ENCODE measurements around the gene SYNDIG1. TPM values are rescaled to one million over a fixed set of nuclear protein-coding genes. Genes with fewer than 3 reads are reported as not detected.

SYNDIG1 gene
- total RNA-seq, 4 donors from 2014 or later = 0.20 to 1.3 (median 0.66) TPM; not detected in 1

- Histone ChIP-seq H3K27me3 (no peaks in the 10 kb centered on the region), H3K9me3 (no peaks in the 10 kb centered on the region), H3K4me1 (no peaks in the 10 kb centered on the region), H3K4me3 (no peak overlapping the region), H3K27ac (no peak overlapping the region), H3K36me3 (no peaks in the 10 kb centered on the region)
- DNase-seq = no peak
- no peak for TF ChIP-seq POLR2A (IDR thresholded peaks at IDR 0.05)
- TF ChIP-seq, protein P1, sequence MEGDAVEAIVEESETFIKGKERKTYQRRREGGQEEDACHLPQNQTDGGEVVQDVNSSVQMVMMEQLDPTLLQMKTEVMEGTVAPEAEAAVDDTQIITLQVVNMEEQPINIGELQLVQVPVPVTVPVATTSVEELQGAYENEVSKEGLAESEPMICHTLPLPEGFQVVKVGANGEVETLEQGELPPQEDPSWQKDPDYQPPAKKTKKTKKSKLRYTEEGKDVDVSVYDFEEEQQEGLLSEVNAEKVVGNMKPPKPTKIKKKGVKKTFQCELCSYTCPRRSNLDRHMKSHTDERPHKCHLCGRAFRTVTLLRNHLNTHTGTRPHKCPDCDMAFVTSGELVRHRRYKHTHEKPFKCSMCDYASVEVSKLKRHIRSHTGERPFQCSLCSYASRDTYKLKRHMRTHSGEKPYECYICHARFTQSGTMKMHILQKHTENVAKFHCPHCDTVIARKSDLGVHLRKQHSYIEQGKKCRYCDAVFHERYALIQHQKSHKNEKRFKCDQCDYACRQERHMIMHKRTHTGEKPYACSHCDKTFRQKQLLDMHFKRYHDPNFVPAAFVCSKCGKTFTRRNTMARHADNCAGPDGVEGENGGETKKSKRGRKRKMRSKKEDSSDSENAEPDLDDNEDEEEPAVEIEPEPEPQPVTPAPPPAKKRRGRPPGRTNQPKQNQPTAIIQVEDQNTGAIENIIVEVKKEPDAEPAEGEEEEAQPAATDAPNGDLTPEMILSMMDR (IDR thresholded peaks at IDR 0.05 in 4 of 5, conservative IDR thresholded peaks at IDR 0.05 in 1 of 5) = no peak
- intact Hi-C loops (cut with DNase I; ENCODE audit: low total_unique reads) = no loop called here
- no peak for ATAC-seq
- in situ Hi-C loops (cut with MboI; ENCODE audit: low sequenced_read_pairs in 4 of 4) = no loop called here
These were observed 115.3 kb downstream of the SYNDIG1 start for GRCh38 chr20:24584538-24585356.

DNA sequence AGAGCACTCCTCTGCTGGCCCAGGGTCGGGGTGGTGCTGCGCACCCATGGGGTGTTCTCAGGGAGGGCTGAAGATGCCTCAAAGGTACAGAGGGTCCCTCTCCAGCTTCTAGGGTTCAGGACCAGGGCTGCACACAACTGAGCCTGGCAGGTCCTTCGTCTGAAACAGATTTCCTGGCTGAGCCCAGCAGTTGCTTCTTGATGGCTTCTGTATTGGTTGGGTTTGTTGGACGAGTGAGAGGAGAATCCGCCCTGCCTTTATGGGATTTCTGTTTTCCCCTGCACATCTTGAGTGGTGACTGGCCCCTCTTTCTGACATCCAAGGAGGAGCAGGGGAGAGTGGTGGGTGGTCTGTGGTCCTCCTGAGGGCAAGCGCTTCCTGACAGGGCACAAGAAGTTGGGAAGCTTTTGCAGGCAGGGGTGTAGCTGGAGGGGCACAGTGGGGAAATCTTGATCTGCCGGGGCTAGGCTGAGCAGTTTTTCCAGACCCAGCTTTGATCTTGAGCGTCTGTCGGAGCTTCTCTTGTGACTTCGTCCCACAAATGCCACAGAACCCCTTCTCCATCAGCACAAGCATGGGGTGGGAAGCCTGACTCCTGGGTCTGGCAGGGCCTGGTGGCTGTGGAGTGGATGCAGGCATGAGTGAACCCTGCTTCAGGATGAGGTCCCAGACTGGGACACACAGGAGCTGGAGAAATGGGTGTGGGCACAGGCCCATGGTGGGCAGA, 116.5 kb downstream of the SYNDIG1 start:
- in situ Hi-C loops (cut with MboI; ENCODE audit: low sequenced_read_pairs in 4 of 4) = no loop called here
- H3K9me3 ChIP-seq = no peaks in the 10 kb centered on the region
- TF ChIP-seq, protein P1 (IDR thresholded peaks at IDR 0.05 in 4 of 5, conservative IDR thresholded peaks at IDR 0.05 in 1 of 5) = no peak
- TF ChIP-seq POLR2A (IDR thresholded peaks at IDR 0.05) = no peak
- no peak for ATAC-seq
- H3K4me1 ChIP-seq = no peaks in the 10 kb centered on the region
- no peaks in the 10 kb centered on the region for H3K27me3 ChIP-seq
- H3K27ac ChIP-seq = no peak overlapping the region
- H3K36me3 ChIP-seq = no peaks in the 10 kb centered on the region
- intact Hi-C loops (cut with DNase I; ENCODE audit: low total_unique reads) = no loop called here
- no peak overlapping the region for H3K4me3 ChIP-seq
- DNase-seq = no peak

DNA sequence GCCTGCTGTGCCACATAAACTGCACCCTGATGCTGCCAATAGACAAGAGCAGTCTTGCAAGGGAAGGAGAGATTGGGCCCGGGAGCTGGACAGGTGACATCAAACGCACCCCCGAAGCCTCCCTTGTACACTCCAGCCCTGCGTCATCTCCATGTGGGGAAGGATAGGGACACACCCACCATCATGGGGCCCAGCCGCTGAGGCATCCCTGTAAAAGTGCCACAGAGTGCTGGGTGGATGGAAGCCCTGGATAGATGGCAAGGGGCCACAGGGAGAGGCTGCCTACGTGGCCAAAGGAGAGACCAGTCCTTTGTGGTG, 117.1 kb downstream of the SYNDIG1 start:
- TF ChIP-seq, protein P1 (IDR thresholded peaks at IDR 0.05 in 4 of 5, conservative IDR thresholded peaks at IDR 0.05 in 1 of 5) = no peak
- H3K4me3 ChIP-seq = no peak overlapping the region
- intact Hi-C loops (cut with DNase I; ENCODE audit: low total_unique reads) = no loop called here
- H3K27ac ChIP-seq = no peak overlapping the region
- in situ Hi-C loops (cut with MboI; ENCODE audit: low sequenced_read_pairs in 4 of 4) = no loop called here
- no peaks in the 10 kb centered on the region for H3K36me3 ChIP-seq
- H3K4me1 ChIP-seq = no peaks in the 10 kb centered on the region
- H3K9me3 ChIP-seq = no peaks in the 10 kb centered on the region
- DNase-seq = no peak
- no peaks in the 10 kb centered on the region for H3K27me3 ChIP-seq
- ATAC-seq = no peak

DNA sequence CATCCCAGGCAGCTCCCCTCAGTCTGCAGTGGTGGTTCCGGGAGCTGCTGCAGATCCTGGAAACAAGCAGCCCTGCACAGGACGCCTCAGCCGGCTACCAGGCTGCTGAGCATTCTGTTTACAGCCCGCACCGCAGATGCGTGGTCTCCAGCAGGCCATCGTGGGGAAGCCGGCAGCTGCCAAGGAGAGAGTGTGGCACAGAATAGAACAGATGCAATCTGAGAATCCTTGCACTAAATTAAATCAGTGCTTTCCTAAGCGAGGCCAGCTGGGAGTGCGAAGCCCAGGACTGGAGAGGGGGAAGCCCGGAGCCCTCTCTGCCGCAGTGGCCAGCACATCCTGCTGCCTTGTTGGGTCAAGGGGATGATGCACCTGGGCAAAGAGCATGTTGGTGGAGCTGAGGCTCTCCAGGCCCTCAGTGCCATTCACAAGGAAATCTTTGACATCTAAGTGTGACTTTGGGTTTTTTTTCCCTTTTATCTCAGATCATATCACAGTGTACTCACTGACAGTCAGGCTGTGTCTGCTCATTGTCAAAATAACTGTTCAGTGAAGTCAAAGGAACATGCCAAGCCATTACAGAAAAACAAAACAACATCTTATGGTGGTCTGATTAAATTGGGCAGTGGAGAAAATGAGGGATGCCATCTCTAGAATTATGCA, 118.1 kb downstream of the SYNDIG1 start:
- TF ChIP-seq POLR2A (IDR thresholded peaks at IDR 0.05) = no peak
- TF ChIP-seq, protein P1 (IDR thresholded peaks at IDR 0.05 in 4 of 5, conservative IDR thresholded peaks at IDR 0.05 in 1 of 5) = no peak
- in situ Hi-C loops (cut with MboI; ENCODE audit: low sequenced_read_pairs in 4 of 4) = no loop called here
- intact Hi-C loops (cut with DNase I; ENCODE audit: low total_unique reads) = no loop called here

More for the DNA sequence above, 118.1 kb downstream of the SYNDIG1 start:
- no peak overlapping the region for H3K27ac ChIP-seq
- no peak overlapping the region for H3K4me3 ChIP-seq
- no peaks in the 10 kb centered on the region for H3K36me3 ChIP-seq
- DNase-seq = no peak
- ATAC-seq = no peak
- no peaks in the 10 kb centered on the region for H3K27me3 ChIP-seq
- H3K4me1 ChIP-seq = no peaks in the 10 kb centered on the region
- no peaks in the 10 kb centered on the region for H3K9me3 ChIP-seq

Data from gastrocnemius medialis (tissue), 4 donors.